Activated effector memory CD4-positive, alpha-beta T cell treated with anti-CD3 and anti-CD28 coated beads, Interleukin-2, amount 50 U/mL, for 16 hours (primary cell): ENCODE measurements around the gene SCFD2.
A peak's percentile ranks its signal among the peaks of the same experiment; 100 is the strongest.

Experiments
- DNase-seq: peaks from one replicate; pipeline ENCODE4 v3.0.0-alpha.2; 2020

Gene SCFD2

DNA sequence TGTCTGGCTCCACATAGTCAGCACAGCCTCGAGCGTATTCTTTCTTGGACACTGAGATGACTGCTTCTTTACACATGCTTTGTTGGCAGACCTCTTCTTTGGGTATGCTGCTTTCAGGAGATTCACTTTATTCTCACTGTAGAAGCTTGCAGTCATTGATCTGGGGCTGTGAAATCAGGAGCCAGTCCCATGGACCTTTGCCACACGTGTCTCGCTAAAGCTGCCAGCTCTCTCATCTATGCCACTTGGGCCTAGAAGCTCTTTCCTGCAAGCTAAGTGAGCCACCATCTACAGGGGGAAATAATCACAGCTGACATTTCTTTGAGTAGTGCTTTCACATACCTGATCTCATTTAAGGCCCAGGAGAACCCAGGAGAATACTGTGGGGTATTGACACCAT lies 498.7 kb downstream of the SCFD2 start:
- no peak for DNase-seq

DNA sequence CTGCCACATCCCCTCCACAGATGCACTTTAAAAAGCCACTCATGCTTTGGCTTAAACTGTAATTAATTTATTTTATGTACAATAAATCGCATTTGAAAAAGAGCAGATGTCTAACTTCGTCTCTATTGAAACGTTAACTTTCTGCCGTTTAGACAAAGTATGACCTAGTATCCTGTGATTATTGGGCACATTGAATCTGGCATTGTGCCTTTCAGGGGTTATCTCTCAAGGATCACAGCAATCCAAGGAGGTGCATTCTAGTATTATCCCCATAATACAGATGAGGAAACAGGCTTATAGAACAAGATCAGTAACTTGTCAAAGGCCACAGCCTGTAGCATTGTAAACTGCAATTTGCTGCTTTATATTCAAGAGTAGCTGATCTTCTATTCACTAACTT lies 499.1 kb downstream of the SCFD2 start:
- no peak for DNase-seq

DNA sequence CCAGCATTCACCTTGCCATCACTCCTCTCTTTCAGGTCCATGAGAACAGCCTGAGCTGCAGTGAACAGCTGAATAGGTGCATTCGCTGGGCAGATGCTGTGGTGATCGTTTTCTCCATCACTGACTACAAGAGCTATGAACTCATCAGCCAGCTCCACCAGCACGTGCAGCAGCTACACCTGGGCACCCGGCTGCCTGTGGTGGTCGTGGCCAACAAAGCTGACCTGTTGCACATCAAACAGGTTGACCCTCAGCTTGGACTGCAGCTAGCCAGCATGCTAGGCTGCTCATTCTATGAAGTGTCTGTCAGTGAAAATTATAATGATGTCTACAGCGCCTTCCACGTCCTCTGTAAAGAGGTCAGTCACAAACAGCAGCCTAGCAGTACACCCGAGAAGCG lies 500.6 kb downstream of the SCFD2 start:
- DNase-seq: no peak

DNA sequence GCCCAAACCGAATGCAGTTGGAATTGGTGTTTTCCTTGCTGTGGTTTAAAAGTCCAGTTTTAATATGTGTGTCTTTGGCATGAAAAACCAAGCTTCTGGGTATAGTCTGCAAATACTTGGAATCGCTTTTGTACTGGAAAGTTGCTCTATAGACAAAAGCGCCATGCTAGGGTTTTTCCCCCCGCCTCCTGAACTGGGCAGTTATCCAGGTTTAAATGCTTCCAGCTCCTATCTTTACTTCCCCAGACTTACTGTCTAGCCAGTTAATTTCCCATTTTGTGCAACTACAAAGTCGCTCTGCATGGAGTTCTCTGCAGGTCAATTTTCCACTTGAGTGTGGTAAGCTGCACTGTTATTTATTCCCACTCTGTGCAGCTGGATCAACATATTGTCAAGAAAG lies 501.1 kb downstream of the SCFD2 start:
- no peak for DNase-seq

DNA sequence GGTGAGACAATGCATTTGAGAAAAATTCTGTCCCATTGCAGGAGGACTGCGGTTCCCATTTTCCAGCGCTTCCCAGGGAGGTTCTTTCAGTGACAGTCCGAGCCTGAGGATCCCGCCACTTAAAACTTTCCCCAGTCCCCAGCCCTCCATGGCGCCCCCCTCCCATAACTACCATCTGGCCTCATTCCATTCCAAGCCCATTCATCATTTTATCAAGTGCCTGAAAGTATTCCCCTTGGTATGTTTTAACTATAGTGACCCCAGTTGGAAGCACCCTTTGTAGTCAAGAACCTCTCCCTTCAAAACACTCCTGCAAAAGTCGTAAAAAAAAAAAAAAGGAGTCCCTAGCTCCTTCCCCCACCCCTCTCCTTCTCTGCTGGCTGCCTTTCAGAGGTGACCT lies 502.5 kb downstream of the SCFD2 start:
- DNase-seq: no peak

DNA sequence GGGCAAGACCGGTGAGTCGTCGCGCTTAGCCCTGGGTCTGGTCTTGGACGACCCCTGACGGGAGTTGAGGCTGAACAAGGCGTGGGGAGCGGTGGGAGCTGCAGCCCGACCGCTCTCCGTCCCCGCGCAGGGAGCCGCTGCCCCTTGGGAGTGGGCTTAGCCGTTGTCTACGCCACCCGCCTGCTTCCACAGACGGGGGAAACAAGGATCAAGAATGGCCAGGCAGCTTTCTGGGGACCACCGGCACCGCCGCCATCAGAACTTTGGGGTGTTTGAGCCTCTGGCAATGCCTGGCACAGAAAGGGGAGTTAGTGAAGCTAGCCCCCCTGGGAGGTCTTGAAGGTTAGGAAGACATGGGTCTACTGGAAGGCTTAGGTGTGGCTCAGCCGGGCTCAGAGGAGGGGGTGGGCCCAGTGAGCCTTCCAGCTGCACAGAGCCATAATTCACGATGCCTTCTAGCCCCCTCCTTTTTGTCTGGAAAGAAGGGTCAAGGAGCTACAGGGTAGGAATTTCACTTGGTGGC lies 503.2 kb downstream of the SCFD2 start:
- DNase-seq: no peak

DNA sequence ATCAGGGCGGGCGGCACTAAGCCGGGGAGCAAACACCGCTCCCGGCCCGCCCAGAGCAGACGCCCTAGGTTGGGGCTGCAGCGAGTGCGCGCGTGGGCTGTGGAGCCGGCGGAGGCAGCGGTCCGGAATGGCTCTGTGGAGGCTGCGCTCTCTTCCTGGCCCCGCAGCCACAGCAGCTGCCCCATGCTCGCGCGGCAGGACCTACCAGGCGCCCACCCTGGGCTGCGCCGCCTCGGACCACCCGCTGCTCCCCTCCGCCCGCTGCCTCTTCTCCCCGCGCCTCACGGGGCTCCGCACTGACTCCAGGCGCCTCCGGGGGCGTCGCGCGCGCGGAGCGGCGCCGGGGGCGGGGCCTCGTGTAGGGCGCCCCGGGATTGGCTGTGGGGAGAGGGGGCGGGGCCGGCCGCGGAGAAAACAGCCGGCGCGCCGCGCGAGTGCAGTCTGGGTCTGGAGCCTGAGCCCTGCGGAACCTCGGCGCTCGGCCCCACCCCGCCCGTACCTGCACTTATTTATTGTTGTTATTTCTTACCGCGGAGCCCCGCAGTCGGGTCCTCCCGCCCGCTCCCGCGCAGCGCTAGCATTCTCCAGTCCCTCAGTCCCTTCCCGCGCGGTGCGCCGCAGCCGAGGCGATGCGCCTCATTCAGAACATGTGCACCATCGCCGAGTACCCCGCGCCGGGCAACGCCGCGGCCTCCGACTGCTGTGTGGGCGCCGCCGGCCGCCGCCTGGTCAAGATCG lies 503.8 kb downstream of the SCFD2 start, which contains the start of gene RASL11B:
Gene RASL11B (plus strand): TSS at position 439 of the 738 bp plus-strand sequence. CDS start 191 bp downstream, at position 630.
- peak; percentile 94 for DNase-seq

DNA sequence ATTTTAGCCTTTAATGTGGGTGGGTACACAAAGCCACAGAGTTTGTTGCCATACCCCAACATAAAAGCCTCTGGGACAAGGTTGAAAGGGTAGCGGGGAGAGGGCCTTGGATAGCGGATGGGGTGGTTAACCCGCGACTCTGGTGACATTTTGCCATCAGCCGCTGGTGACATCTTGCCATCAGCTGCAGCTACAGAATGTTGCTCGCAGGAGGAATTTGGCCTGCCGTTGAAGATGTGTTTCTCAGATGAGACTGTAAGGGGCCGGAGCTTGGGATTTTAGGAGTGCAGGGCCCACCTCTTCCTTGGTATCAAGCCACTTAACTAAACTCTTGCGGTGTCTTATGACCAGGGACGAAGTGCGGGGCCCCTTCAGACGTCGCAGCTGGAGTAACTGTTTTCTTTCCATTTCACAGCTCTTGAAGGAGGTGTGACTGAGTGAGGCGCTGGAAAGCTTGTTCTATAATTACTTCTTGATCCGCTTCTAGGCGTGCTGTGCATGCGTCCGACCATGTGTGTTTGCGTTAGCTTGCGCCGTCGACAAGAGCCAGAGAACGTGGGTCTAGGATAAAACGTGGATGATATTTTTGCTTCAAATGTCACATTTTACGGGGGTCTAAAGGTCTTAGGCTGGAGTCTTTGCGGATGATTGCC lies 504.6 kb downstream of the SCFD2 start:
- DNase-seq: no peak

DNA sequence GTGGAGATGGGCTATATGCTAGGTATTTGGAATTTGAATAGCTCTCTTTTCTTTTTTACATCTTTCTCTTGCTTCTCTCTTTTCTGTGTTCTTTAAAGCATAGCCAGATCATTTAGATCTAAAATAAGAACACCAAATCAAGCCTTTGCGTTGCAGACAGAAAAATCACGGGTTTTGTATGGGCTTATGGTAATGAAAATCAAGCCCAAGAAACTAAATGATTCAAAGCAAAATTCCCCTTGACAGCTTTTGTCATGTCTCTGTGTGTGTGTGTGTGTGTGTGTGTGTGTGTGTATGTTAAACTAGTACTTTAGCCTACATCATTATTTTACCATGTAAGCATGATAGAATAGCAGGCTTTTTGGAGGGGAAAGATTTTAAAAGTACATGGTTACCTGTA lies 505.5 kb downstream of the SCFD2 start:
- DNase-seq: no peak

DNA sequence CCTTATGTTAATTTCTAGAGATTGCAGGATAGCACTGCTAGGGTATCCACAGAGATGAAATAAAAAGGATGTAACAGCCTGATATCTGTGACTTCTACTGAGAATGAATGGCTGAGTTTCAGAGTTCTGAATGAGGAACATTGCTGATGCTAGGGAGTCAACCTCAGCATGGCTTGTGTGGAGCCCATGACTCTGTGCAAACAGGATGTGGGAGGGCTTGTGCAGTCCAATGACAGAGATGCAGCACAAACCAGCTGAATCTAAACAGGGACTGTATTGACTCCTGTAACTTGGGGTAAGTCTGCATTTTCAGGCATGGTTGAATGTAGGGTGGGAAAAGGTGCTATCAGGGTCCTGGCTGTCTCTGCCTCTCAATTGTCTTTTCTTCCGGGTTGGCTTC lies 509.1 kb downstream of the SCFD2 start:
- no peak for DNase-seq

DNA sequence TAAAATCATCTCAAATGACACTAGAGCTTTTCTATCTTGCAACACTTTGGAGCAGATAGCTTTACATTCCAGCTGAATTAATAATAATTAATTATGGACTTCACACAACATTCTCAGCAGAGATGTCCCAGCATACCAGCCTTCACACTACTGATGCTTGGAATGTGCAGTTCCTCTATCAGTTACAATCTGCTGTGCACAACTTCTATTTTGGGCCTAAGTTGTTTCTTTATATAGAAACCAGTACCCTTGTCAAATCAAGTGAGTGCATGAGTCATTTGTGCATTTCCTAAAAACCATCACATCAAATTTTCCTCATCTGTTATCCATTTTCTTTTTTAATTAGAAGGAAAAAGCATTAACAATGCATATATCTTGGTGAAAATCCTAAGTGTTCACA lies 512.5 kb downstream of the SCFD2 start:
- no peak for DNase-seq

DNA sequence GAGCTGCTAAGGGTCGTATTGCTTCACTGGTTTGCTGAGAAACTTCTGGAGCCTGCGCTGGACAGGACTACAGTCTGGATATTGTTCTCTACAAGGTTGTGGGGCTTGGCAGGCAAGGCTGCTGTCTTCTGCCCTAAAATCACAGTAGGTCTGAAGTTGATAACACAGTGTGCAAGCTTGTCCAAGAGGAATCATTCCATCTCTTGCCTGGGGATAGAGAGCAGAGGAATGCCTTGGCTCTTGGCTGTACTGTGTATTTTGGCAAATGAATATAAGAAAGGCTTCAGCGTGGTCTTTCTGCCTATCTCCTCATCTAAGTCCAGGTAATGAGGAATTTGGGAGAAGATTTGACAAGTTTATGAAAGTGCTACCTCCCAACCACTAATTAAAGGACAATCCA lies 513.1 kb downstream of the SCFD2 start:
- DNase-seq: no peak

DNA sequence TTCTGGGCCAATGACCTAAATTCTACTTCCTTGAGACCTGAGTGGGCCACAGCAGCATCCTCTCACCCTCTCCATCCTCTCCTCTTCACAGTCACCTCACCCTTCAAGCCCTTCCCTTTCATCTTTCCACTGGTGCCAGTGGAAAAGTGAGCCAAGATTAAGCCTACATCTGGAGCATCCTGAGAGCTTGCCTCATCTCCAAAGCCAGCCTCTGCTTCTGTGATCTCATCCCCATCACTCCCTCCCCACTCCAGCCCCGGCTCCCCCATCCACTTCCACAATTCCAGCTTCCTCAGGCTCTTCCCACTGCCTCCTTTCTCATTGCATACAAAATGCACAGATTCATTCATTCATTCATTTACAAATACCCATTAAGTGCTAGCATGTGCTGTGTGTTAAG lies 513.8 kb downstream of the SCFD2 start:
- DNase-seq: no peak

DNA sequence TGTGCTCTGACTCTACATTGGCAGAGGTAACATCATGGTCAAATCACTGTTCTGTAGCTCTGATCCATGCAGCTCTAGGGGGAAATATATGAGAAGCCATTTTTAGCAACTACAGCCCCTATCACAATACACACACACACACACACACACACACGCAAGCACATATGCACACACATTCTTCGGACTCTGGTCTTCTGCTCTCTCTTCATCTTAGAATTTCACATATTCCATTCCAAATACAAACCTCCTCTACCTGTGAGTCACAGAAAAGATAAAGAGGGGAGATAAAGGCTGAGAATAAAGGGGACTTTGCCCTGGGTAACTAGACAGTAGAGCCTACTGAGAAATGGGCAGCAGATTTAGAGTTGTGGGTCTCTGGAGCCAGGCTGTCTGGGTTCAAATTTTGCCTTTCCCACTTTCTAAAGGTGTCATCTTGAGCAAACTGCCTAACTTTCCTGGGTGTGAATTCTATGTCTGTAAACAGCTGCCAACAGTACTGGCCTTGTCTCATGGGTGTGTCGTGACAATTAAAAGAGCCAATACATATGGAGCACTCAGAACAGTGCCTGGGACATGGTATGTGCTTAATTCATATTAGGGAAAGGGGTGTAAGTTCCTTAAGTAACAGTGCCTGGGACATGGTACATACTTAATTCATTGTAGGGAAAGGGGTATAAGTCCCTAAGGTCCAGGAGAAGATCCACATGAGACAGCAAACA lies 515.3 kb downstream of the SCFD2 start:
- DNase-seq: no peak

DNA sequence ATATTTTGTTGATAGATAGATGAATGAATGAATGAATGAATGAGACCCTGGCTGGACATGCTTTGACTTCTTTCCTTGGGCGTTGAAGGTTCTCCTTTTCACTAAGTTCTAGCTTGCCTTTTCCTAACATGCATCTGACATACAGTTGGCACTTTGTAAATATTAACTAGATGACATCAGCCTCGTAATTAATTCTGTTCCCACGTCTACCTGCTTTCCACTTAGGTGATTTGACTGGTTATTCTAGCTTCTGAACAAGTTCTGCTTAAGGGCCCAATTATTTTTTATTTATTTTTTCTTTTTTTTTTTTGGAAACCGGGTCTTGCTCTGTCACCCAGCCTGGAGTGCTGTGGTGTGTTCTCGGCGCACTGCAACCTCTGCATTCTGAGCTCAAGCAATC lies 517.6 kb downstream of the SCFD2 start:
- DNase-seq: no peak

DNA sequence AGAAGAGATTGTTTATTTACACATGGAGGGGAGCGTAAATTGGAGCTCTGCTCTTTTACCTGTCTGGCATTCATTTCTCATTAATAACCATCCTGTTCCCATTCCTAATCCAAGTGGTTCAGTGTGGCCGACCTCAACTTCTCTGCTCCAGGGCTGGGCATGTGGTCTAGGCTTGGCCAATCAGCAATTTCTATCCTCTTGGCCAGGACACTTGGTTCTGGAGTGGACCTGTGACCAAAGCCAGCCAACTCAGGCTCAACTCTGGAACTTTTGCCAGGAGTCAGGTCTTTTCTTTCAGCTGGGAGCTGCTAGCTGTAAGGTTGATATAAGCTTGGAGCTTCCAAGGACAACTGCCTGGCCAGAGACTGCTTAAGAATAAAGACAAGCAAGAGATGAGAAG lies 519.4 kb downstream of the SCFD2 start:
- DNase-seq: no peak

DNA sequence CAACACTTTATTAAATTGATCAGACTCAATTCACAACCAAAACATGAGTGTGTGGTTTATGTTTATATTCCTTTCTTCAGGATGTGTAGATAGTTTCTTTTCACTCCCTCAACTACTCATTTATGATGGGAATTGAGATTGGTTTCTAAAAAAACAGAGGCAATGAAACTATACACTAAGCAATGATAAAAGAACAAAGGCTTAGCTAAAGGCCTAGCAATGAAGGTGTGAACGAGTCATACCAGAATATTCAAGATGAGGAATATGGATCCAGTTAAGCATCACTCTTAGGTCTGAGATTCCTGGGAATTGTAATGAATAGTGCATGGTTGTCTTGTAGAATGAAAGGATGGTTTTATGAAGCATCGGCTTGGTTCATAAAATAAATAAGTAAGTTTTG lies 521.3 kb downstream of the SCFD2 start:
- no peak for DNase-seq

DNA sequence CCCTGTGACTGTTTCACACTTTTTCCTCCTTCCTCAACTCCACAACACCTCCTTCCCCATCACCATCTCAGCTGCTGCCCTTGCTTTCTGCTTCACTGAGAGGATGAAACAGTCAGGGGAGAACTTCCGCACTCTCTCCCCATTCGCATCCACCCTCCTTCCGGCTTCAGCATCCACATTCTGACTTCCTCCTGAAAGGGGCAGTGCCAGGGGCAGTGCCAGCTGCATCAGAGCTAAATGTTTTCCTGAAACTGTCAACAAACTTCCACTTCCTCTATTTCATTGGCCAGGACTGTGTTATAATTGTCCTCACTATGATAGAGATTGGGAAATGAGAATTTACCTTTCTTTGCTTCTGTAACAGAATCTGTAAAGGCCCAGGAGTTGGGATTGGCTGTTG lies 521.9 kb downstream of the SCFD2 start:
- DNase-seq: no peak

DNA sequence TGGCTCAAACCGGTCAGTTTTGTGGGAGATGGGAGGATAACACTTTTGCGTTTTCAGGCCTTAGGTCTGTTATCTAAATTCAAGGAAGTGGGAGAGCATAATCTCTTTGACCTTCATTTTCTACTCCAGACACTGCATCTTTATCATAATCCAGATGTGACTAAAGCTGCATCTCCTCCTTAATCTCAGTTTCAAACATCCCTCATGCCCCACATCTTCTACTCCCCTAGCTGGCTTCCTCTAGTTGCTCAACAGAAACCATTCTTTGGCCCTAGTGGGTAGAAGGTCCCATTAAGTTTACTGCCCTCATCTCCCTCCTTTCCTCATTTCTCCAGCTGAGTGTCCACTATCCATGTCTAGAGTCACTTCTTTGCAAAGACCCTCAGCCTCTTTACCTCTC lies 522.5 kb downstream of the SCFD2 start:
- DNase-seq: no peak

DNA sequence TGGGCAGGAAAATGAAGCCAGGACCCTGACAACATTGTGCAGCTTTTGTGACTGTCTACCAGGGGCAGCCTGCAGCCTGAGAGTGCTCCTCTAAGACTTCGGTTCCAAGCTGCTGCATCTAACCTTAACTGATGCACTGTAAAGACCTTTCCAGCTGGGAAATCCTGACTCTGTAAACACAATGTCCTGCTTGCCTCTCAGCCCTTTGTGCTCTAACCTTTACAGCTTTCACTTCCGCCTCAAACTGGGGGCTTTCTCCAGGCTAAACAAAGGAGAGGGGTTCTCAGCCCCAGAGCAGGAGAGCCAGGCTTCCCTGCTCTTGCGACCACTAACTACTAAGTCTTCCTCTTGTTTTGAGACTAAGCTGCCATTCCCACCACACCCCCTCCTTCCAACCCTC lies 523.1 kb downstream of the SCFD2 start:
- DNase-seq: no peak

DNA sequence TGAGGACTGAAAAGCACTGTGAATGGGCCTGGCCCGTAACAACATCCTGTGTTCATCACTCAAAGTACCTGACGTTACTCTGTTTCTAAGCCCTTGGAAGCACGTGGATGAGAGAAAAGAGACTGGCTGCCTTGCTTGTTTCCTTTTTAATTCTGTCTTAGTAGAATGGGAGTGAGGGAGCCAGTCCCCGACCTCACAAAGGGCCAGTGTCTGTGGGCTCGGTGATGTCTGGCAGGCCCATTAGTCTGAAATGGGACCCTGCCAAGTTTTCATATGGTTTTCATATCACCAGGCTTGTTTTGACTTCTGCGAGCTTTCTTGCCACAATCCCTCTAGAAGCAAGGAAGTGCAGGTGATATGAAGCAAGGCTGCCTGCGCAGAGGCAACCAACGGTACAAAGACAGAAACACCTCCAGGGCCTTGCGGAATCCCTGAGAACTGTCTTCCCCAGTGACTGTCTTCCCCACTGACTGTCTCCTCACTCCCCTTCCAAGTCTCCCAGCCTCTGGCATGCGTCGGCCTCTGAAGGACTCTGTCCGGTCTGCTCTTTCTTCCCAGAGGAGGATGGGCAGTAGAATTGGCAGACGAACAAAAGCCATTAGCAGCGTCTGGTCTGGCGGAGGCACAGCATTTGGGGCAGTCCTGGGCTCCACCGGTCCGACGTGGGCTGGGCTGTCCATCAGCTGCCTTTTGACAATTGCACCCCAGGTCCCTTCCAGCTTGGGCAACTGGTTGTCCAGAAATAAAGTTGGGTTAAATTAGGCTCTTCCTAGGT lies 524.0 kb downstream of the SCFD2 start:
- no peak for DNase-seq

DNA sequence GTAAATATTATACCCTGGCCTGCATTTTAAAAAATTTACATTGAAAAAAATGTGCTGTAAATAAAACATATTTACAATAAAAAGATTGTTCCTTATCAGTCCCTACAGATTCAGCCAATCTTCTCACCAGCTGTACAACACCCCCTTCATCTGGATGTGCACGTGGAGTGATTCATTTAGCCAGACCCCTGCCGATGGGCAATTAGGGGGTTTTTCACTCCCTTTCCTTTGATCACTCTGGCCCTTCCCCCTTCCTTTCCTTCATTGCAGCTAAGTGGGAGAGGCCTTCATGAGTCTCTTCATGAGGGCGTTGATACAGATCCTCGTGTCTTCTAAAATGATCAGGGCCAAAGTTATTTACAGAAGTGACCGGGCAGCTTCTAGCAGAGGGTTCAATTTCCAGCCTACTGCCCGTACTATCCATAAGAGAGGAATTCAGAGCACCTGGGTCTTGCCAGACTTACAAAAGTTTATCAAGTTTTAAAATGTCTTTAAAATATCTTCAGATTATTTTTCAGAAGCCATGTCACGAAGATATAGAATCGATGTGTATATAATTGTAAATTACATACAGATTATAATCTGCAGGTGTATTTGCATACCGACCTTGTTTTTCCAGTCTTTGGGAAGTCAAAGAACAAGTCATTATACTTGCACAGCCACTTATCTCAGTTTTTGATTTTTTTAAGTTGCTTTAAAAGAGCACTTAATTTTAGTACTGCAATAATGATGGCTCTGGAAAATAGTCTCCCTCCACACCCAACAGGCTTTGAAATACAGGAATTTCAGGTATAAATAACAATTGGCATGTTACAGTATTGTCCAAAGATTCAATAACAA lies 525.1 kb downstream of the SCFD2 start:
- DNase-seq: no peak
